ENCODE results near the gene ME1.

ME1 gene

GRCh38 chr6:83431545-83432155, 799 bp upstream of the ME1 start:
- Histone ChIP-seq H3K4me1 (ENCODE audit: control insufficient read depth, insufficient read depth, low read length) (peaks cover 2% of the 10 kb centered on the region; the same call in 1 of the 2 replicates), H3K4me3 (ENCODE audit: low read depth, low read length) (peak overlapping the region; percentile 83; the same call in 1 of the 2 replicates), H3K36me3 (ENCODE audit: control insufficient read depth in 2 of 2, insufficient read depth in 1 of 2, low read length in 2 of 2) (no peaks in the 10 kb centered on the region), H3K9me3 (ENCODE audit: control insufficient read depth, insufficient read depth, low read depth, low read length) (no peaks in the 10 kb centered on the region), H3K27ac (ENCODE audit: extremely low read depth, low read depth, low read length) (peak overlapping the region; percentile 82; the same call in 1 of the 2 replicates)
- TF ChIP-seq SCRT1 (tag by site-specific recombination; IDR thresholded peaks at IDR 0.05; ENCODE audit: borderline replicate concordance) (no peak), ZNF529 (tag by site-specific recombination; IDR thresholded peaks at IDR 0.05; ENCODE audit: insufficient replicate concordance) (no peak), ZNF561 (tag by site-specific recombination; IDR thresholded peaks at IDR 0.05; ENCODE audit: borderline replicate concordance) (no peak), ZNF837 (tag by site-specific recombination; IDR thresholded peaks at IDR 0.05) (no peak), ZFP69B (tag by site-specific recombination; IDR thresholded peaks at IDR 0.05) (no peak), ZFP3 (tag by site-specific recombination; IDR thresholded peaks at IDR 0.05; ENCODE audit: low read depth) (no peak), ZFP41 (tag by site-specific recombination; IDR thresholded peaks at IDR 0.05; ENCODE audit: borderline replicate concordance) (no peak), ZNF169 (tag by site-specific recombination; IDR thresholded peaks at IDR 0.05) (no peak), ZNF548 (tag by site-specific recombination; IDR thresholded peaks at IDR 0.05) (no peak), ZBTB17 (tag by site-specific recombination; IDR thresholded peaks at IDR 0.05) (no peak), ZIC2 (tag by site-specific recombination; IDR thresholded peaks at IDR 0.05) (no peak), ZNF785 (tag by site-specific recombination; IDR thresholded peaks at IDR 0.05) (no peak), ZNF449 (tag by site-specific recombination; IDR thresholded peaks at IDR 0.05) (no peak), ZNF140 (tag by site-specific recombination; IDR thresholded peaks at IDR 0.05) (no peak), SALL2 (tag by site-specific recombination; IDR thresholded peaks at IDR 0.05; ENCODE audit: borderline replicate concordance) (no peak), REPIN1 (tag by site-specific recombination; IDR thresholded peaks at IDR 0.05; ENCODE audit: low read depth) (no peak), ZBTB1 (tag by site-specific recombination; IDR thresholded peaks at IDR 0.05) (no peak), ZBTB8A (tag by site-specific recombination; IDR thresholded peaks at IDR 0.05) (no peak)
- TF ChIP-seq, protein P1, sequence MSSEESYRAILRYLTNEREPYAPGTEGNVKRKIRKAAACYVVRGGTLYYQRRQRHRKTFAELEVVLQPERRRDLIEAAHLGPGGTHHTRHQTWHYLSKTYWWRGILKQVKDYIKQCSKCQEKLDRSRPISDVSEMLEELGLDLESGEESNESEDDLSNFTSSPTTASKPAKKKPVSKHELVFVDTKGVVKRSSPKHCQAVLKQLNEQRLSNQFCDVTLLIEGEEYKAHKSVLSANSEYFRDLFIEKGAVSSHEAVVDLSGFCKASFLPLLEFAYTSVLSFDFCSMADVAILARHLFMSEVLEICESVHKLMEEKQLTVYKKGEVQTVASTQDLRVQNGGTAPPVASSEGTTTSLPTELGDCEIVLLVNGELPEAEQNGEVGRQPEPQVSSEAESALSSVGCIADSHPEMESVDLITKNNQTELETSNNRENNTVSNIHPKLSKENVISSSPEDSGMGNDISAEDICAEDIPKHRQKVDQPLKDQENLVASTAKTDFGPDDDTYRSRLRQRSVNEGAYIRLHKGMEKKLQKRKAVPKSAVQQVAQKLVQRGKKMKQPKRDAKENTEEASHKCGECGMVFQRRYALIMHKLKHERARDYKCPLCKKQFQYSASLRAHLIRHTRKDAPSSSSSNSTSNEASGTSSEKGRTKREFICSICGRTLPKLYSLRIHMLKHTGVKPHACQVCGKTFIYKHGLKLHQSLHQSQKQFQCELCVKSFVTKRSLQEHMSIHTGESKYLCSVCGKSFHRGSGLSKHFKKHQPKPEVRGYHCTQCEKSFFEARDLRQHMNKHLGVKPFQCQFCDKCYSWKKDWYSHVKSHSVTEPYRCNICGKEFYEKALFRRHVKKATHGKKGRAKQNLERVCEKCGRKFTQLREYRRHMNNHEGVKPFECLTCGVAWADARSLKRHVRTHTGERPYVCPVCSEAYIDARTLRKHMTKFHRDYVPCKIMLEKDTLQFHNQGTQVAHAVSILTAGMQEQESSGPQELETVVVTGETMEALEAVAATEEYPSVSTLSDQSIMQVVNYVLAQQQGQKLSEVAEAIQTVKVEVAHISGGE (tag by site-specific recombination; conservative IDR thresholded peaks at IDR 0.05; ENCODE audit: low read depth): no peak
- TF ChIP-seq, protein P2, sequence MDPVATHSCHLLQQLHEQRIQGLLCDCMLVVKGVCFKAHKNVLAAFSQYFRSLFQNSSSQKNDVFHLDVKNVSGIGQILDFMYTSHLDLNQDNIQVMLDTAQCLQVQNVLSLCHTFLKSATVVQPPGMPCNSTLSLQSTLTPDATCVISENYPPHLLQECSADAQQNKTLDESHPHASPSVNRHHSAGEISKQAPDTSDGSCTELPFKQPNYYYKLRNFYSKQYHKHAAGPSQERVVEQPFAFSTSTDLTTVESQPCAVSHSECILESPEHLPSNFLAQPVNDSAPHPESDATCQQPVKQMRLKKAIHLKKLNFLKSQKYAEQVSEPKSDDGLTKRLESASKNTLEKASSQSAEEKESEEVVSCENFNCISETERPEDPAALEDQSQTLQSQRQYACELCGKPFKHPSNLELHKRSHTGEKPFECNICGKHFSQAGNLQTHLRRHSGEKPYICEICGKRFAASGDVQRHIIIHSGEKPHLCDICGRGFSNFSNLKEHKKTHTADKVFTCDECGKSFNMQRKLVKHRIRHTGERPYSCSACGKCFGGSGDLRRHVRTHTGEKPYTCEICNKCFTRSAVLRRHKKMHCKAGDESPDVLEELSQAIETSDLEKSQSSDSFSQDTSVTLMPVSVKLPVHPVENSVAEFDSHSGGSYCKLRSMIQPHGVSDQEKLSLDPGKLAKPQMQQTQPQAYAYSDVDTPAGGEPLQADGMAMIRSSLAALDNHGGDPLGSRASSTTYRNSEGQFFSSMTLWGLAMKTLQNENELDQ (tag by site-specific recombination; IDR thresholded peaks at IDR 0.05; ENCODE audit: low read depth): no peak
- CTCF ChIA-PET: interaction anchor here (2.3 kb wide), 1 partner anchor 81 kb away, joined by 16 read pairs; the partner anchor contains the start of gene PRSS35
- POLR2A ChIA-PET: no interaction called here
